Activated naive CD4-positive, alpha-beta T cell treated with anti-CD3 and anti-CD28 coated beads for 36 hours (primary cell): Measurements from ENCODE around the gene SEC14L2. TPM values are rescaled to one million over a fixed set of nuclear protein-coding genes. Genes with fewer than 3 reads are reported as not detected.

ENCODE experiments used
- CTCF ChIA-PET: fragments of 350-600 bp; sonication (Branson Sonifier 250); formaldehyde crosslinking; loops from one replicate; lab custom pipeline; 2021; ENCODE audit warnings: antibody characterized with exemption; lab: Charles Lee
- DNase-seq: peaks from one replicate; pipeline ENCODE4 v3.0.0-alpha.2; 2020
- H3K27ac Mint-ChIP-seq: one replicate; pipeline ENCODE4 v1.8.0; 2021; ENCODE audit warnings: mild to moderate bottlenecking, mixed read lengths
- H3K27me3 Mint-ChIP-seq: one replicate; pipeline ENCODE4 v1.8.0; 2021; ENCODE audit warnings: low read depth, mixed read lengths
- H3K36me3 Mint-ChIP-seq: one replicate; pipeline ENCODE4 v1.8.0; 2021; ENCODE audit warnings: low read depth, mixed read lengths
- H3K4me1 Mint-ChIP-seq: one replicate; pipeline ENCODE4 v1.8.0; 2021; ENCODE audit warnings: low read depth, mixed read lengths
- H3K4me3 Mint-ChIP-seq: one replicate; pipeline ENCODE4 v1.8.0; 2021; ENCODE audit warnings: mild to moderate bottlenecking, moderate library complexity, mixed read lengths
- H3K9me3 Mint-ChIP-seq: one replicate; pipeline ENCODE4 v1.8.0; 2021; ENCODE audit warnings: mixed read lengths
- intact Hi-C: fragments of 100-400 bp; cut with micrococcal nuclease; formaldehyde crosslinking; loops from one replicate; pipeline ENCODE4 v1.15.1; 2023
- total RNA-seq, 2 experiments: library from RNA; stranded (reverse); gene quantifications; one replicate each; pipeline ENCODE4 v1.2.3, GENCODE V29; 2021

Gene SEC14L2
- total RNA-seq, result 1 to 10 TPM; 8.2 to 8.8 TPM

GRCh38 chr22:30396871-30397655 is at the start of gene SEC14L2:
Gene SEC14L2 (plus strand): TSS chr22:30397018. CDS start chr22:30397117, 99 bp downstream.
- no peaks in the 10 kb centered on the region for H3K9me3 Mint-ChIP-seq
- H3K27ac Mint-ChIP-seq, result no peak within 1 kb of the TSS
- peak; percentile 73 for DNase-seq
- CTCF ChIA-PET, result interaction anchor here (1.0 to 4.2 kb wide), 11 partner anchors 9 to 194 kb away, joined by 3 to 43 read pairs (median 4); partner anchors contain the start of genes CASTOR1, MTFP1 and PES1
- peak within 1 kb of the TSS; percentile 87 for H3K4me3 Mint-ChIP-seq
- no peaks in the 10 kb centered on the region for H3K27me3 Mint-ChIP-seq
- H3K36me3 Mint-ChIP-seq, result no peaks in the 10 kb centered on the region
- peaks cover 43% of the 10 kb centered on the region for H3K4me1 Mint-ChIP-seq
- intact Hi-C loops, result loop anchor here (1.0 kb wide), 1 partner anchor 29 kb away; no protein-coding TSS in a partner anchor

GRCh38 chr22:30347255-30347892 is 49.4 kb upstream of the SEC14L2 start:
- H3K4me3 Mint-ChIP-seq, result no peak overlapping the region
- peak overlapping the region; percentile 90 for H3K27ac Mint-ChIP-seq
- H3K4me1 Mint-ChIP-seq, result peaks cover 69% of the 10 kb centered on the region
- no peaks in the 10 kb centered on the region for H3K9me3 Mint-ChIP-seq
- intact Hi-C loops, result loop anchor here (1.0 kb wide), 2 partner anchors 9 to 20 kb away; partner anchors contain the start of gene SF3A1
- CTCF ChIA-PET, result interaction anchor here (1.0 kb wide), 1 partner anchor 60 kb away, joined by 3 read pairs; no protein-coding TSS in a partner anchor
- no peaks in the 10 kb centered on the region for H3K27me3 Mint-ChIP-seq
- peak; percentile 54 for DNase-seq
- H3K36me3 Mint-ChIP-seq, result peaks cover 74% of the 10 kb centered on the region

- DNase-seq, result no peak
- Mint-ChIP-seq H3K4me1 (peaks cover 75% of the 10 kb centered on the region), H3K27me3 (no peaks in the 10 kb centered on the region), H3K36me3 (peaks cover 73% of the 10 kb centered on the region), H3K4me3 (peak overlapping the region; percentile 4), H3K9me3 (no peaks in the 10 kb centered on the region), H3K27ac (peak overlapping the region; percentile 90)
- CTCF ChIA-PET, result interaction anchor here (0.7 to 2.6 kb wide), 2 partner anchors 13 to 61 kb away, joined by 3 to 12 read pairs; no protein-coding TSS in a partner anchor
- intact Hi-C loops, result no loop called here
Observed at GRCh38 chr22:30348404-30348803, 48.4 kb upstream of the SEC14L2 start.

GRCh38 chr22:30348809-30349208 is 48.0 kb upstream of the SEC14L2 start:
- Mint-ChIP-seq H3K4me3 (peak overlapping the region; percentile 4), H3K4me1 (peaks cover 79% of the 10 kb centered on the region), H3K36me3 (peaks cover 70% of the 10 kb centered on the region), H3K27ac (peak overlapping the region; percentile 90), H3K9me3 (no peaks in the 10 kb centered on the region), H3K27me3 (no peaks in the 10 kb centered on the region)
- DNase-seq, result peak; percentile 29
- intact Hi-C loops, result no loop called here
- CTCF ChIA-PET, result interaction anchor here (0.7 to 2.6 kb wide), 2 partner anchors 13 to 61 kb away, joined by 3 to 12 read pairs; no protein-coding TSS in a partner anchor

- CTCF ChIA-PET, result interaction anchor here (0.7 kb wide), 1 partner anchor 320 kb away, joined by 3 read pairs; no protein-coding TSS in a partner anchor
- Mint-ChIP-seq H3K36me3 (peaks cover 64% of the 10 kb centered on the region), H3K27ac (no peak overlapping the region), H3K4me1 (peaks cover 85% of the 10 kb centered on the region), H3K4me3 (no peak overlapping the region), H3K27me3 (no peaks in the 10 kb centered on the region), H3K9me3 (no peaks in the 10 kb centered on the region)
- intact Hi-C loops, result no loop called here
- no peak for DNase-seq
Observed at GRCh38 chr22:30351226-30351625, 45.6 kb upstream of the SEC14L2 start.

GRCh38 chr22:30354644-30355043 is 42.2 kb upstream of the SEC14L2 start:
- peaks cover 41% of the 10 kb centered on the region for H3K36me3 Mint-ChIP-seq
- H3K27me3 Mint-ChIP-seq, result no peaks in the 10 kb centered on the region
- H3K9me3 Mint-ChIP-seq, result no peaks in the 10 kb centered on the region
- intact Hi-C loops, result loop anchor here (5.0 kb wide), 1 partner anchor 238 kb away; the partner anchor contains the start of gene PES1
- peaks cover 66% of the 10 kb centered on the region for H3K4me1 Mint-ChIP-seq
- DNase-seq, result no peak
- CTCF ChIA-PET, result interaction anchor here (0.6 to 1.2 kb wide), 3 partner anchors 30 to 91 kb away, joined by 3 to 4 read pairs (median 4); partner anchors contain the start of gene RNF215
- peak overlapping the region; percentile 46 for H3K4me3 Mint-ChIP-seq
- H3K27ac Mint-ChIP-seq, result peak overlapping the region; percentile 68

GRCh38 chr22:30356449-30357235 is 40.2 kb upstream of the SEC14L2 start, which contains the start of the genes CCDC157 and SF3A1:
Gene CCDC157 (plus strand): TSS chr22:30357007. CDS start chr22:30366001, 8,994 bp downstream.
Gene SF3A1 (minus strand): TSS chr22:30356894. CDS start chr22:30356792, 102 bp downstream.
- Mint-ChIP-seq H3K9me3 (no peaks in the 10 kb centered on the region), H3K4me1 (peaks cover 50% of the 10 kb centered on the region), H3K4me3 (peak within 1 kb of the TSS; percentile 92), H3K27ac (peak within 1 kb of the TSS; percentile 84), H3K36me3 (peaks cover 24% of the 10 kb centered on the region), H3K27me3 (no peaks in the 10 kb centered on the region)
- DNase-seq, result peak; percentile 87
- CTCF ChIA-PET, result interaction anchor here (0.6 to 3.1 kb wide), 7 partner anchors 31 to 95 kb away, joined by 3 to 7 read pairs (median 3); partner anchors contain the start of gene RNF215
- intact Hi-C loops, result loop anchor here (1.0 to 5.0 kb wide), 7 partner anchors 9 to 236 kb away; partner anchors contain the start of genes CASTOR1, MTFP1, PES1 and RNF215

- CTCF ChIA-PET, result interaction anchor here (0.6 to 3.1 kb wide), 4 partner anchors 30 to 95 kb away, joined by 3 to 7 read pairs (median 4); partner anchors contain the start of gene RNF215
- peaks cover 19% of the 10 kb centered on the region for H3K36me3 Mint-ChIP-seq
- peak overlapping the region; percentile 92 for H3K4me3 Mint-ChIP-seq
- intact Hi-C loops, result loop anchor here (2.0 to 5.0 kb wide), 3 partner anchors 30 to 235 kb away; partner anchors contain the start of genes MTFP1, PES1 and RNF215
- H3K27ac Mint-ChIP-seq, result peak overlapping the region; percentile 51
- peaks cover 44% of the 10 kb centered on the region for H3K4me1 Mint-ChIP-seq
- no peaks in the 10 kb centered on the region for H3K9me3 Mint-ChIP-seq
- no peaks in the 10 kb centered on the region for H3K27me3 Mint-ChIP-seq
- no peak for DNase-seq
Observed at GRCh38 chr22:30357236-30357570, 39.6 kb upstream of the SEC14L2 start.

- Mint-ChIP-seq H3K4me3 (peak overlapping the region; percentile 92), H3K27me3 (no peaks in the 10 kb centered on the region), H3K9me3 (no peaks in the 10 kb centered on the region), H3K36me3 (peaks cover 15% of the 10 kb centered on the region), H3K4me1 (peaks cover 39% of the 10 kb centered on the region), H3K27ac (no peak overlapping the region)
- CTCF ChIA-PET, result interaction anchor here (0.9 to 3.1 kb wide), 3 partner anchors 16 to 70 kb away, joined by 3 to 8 read pairs (median 7); partner anchors contain the start of gene RNF215
- no peak for DNase-seq
- intact Hi-C loops, result loop anchor here (2.0 to 5.0 kb wide), 3 partner anchors 29 to 235 kb away; partner anchors contain the start of genes MTFP1, PES1 and RNF215
Observed at GRCh38 chr22:30357650-30358215, 39.1 kb upstream of the SEC14L2 start.

GRCh38 chr22:30358541-30358940 is 38.3 kb upstream of the SEC14L2 start:
- Mint-ChIP-seq H3K27me3 (no peaks in the 10 kb centered on the region), H3K4me1 (peaks cover 33% of the 10 kb centered on the region), H3K4me3 (no peak overlapping the region), H3K9me3 (no peaks in the 10 kb centered on the region), H3K36me3 (peaks cover 13% of the 10 kb centered on the region), H3K27ac (no peak overlapping the region)
- DNase-seq, result no peak
- intact Hi-C loops, result loop anchor here (5.0 kb wide), 1 partner anchor 234 kb away; the partner anchor contains the start of gene PES1
- CTCF ChIA-PET, result interaction anchor here (0.8 to 3.1 kb wide), 4 partner anchors 15 to 71 kb away, joined by 3 to 8 read pairs (median 5); partner anchors contain the start of gene RNF215
